ENCODE data around the gene GNG8. TPM values are rescaled to one million over a fixed set of nuclear protein-coding genes. Genes with fewer than 3 reads are reported as not detected.

Gene GNG8
- total RNA-seq, 1 experiment from 2014 or later, result not detected

DNA sequence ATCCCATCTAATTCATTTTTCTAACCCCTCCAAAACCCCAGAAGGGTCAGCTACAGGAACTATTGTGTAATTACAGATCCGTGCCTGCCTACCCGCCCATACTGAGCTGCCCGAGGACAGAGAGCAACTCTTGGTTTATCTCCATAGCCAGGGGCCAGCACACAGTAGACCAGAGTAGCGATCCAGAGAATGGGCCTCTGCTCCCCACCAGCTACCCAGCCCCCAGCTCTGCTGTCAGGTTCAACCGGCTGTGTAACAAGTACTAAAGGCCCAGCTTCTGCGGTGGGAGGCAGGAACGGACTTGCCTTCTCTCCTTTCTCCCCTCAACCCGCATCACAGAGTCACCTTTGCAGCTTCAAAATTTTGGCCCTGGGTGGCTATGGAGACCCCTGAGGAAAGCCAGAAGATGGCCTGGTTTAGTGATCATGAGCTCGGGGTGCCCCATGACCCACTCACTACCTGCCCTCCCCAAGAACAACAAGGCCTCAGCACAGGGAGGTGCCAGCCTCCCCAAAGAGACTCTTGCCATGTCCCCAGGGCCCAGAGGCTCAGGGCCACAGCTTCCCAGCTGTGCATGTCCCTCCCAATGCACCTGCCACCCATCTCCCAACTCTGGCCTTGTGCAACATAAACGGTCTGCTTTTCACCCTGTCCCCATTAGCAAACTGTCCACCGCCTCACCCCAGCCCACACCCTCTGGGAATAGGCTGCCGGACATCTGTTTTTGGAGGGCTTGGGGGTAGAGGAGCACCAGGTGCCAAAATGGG, 29.1 kb downstream of the GNG8 start:
- peaks cover 28 to 53% (median 52%) of the 10 kb centered on the region in 3 experiments; a peak in 6 of 7 replicates for H3K36me3 Mint-ChIP-seq (ENCODE audit: insufficient read depth in 1 of 3, low read depth in 3 of 3)
- no peak overlapping the region for H3K18ac ChIP-seq (ENCODE audit: insufficient read length, low read depth, low read length)
- no peak overlapping the region for H2BK20ac ChIP-seq (ENCODE audit: low read depth, low read length, poor library complexity, severe bottlenecking)
- H2BK5ac ChIP-seq (ENCODE audit: insufficient read length, low read length), result no peak overlapping the region
- H3K4me1 Mint-ChIP-seq, result peaks cover 19 to 31% of the 10 kb centered on the region in 2 experiments
- H3K79me2 ChIP-seq (ENCODE audit: insufficient read depth, low read length), result peaks cover 5% of the 10 kb centered on the region; the same call in 1 of the 2 replicates
- no peak overlapping the region for H3K4me2 ChIP-seq (ENCODE audit: insufficient read depth, insufficient read length, low read length)
- no peak overlapping the region for H2AK5ac ChIP-seq (ENCODE audit: insufficient read length, low read length)
- no peak overlapping the region for H3K4me3 Mint-ChIP-seq
- H3K56ac ChIP-seq (ENCODE audit: insufficient read length, low read depth, low read length), result no peak overlapping the region
- no peaks in the 10 kb centered on the region for H3K9me3 Mint-ChIP-seq
- no peak overlapping the region for H3K9ac ChIP-seq (ENCODE audit: extremely low read depth, insufficient read length, low read length)
- no peaks in the 10 kb centered on the region for H3K9me3 ChIP-seq (ENCODE audit: control insufficient read depth, low read depth, low read length)
- H2BK12ac ChIP-seq (ENCODE audit: insufficient read length, low read depth, low read length), result no peak overlapping the region
- no peaks in the 10 kb centered on the region for H3K4me1 ChIP-seq (ENCODE audit: insufficient read depth, low read length)
- H3K27me3 Mint-ChIP-seq (ENCODE audit: low read depth), result no peaks in the 10 kb centered on the region
- no peak for DNase-seq
- H3K14ac ChIP-seq (ENCODE audit: insufficient read depth, low read length), result no peak overlapping the region
- TF ChIP-seq, protein P1, sequence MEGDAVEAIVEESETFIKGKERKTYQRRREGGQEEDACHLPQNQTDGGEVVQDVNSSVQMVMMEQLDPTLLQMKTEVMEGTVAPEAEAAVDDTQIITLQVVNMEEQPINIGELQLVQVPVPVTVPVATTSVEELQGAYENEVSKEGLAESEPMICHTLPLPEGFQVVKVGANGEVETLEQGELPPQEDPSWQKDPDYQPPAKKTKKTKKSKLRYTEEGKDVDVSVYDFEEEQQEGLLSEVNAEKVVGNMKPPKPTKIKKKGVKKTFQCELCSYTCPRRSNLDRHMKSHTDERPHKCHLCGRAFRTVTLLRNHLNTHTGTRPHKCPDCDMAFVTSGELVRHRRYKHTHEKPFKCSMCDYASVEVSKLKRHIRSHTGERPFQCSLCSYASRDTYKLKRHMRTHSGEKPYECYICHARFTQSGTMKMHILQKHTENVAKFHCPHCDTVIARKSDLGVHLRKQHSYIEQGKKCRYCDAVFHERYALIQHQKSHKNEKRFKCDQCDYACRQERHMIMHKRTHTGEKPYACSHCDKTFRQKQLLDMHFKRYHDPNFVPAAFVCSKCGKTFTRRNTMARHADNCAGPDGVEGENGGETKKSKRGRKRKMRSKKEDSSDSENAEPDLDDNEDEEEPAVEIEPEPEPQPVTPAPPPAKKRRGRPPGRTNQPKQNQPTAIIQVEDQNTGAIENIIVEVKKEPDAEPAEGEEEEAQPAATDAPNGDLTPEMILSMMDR (conservative IDR thresholded peaks at IDR 0.05), result no peak
- H4K91ac ChIP-seq (ENCODE audit: insufficient read length, low read depth, low read length), result no peak overlapping the region
- no peak overlapping the region for H3K27ac ChIP-seq (ENCODE audit: insufficient read length, low read depth, low read length)
- H4K8ac ChIP-seq (replicated peaks; ENCODE audit: insufficient read length, low read depth, low read length), result no peak overlapping the region
- WGBS (ENCODE audit: extremely low coverage, insufficient read length, low lambda C conversion rate), result no CpG with 5 or more reads among the region's 12 CpGs
- H2AFZ ChIP-seq (ENCODE audit: low read length), result no peak overlapping the region
- H2BK120ac ChIP-seq (ENCODE audit: low read depth, low read length, poor library complexity, severe bottlenecking), result no peak overlapping the region
- no peak overlapping the region for H3T11ph ChIP-seq (ENCODE audit: low read length)
- peak overlapping the region in 1 of 3 experiments; percentile 22; a peak in 1 of 7 replicates for H3K27ac Mint-ChIP-seq
- H4K20me1 ChIP-seq (ENCODE audit: control insufficient read depth, insufficient read depth, insufficient read length), result no peaks in the 10 kb centered on the region
- no peak overlapping the region for H4K5ac ChIP-seq (ENCODE audit: insufficient read length, low read depth, low read length)
- H3K23me2 ChIP-seq (ENCODE audit: insufficient read length, low read depth, low read length, poor library complexity, severe bottlenecking), result peaks cover 8% of the 10 kb centered on the region
- no peak overlapping the region for H3K4ac ChIP-seq (ENCODE audit: low read depth, low read length)
- H2BK15ac ChIP-seq (ENCODE audit: low read depth, low read length), result no peak overlapping the region
- H3K23ac ChIP-seq (ENCODE audit: insufficient read length, low read depth, low read length), result no peak overlapping the region
- no peaks in the 10 kb centered on the region for H3K27me3 ChIP-seq (ENCODE audit: insufficient read depth, low read length)
- peaks cover 4% of the 10 kb centered on the region for H3K79me1 ChIP-seq (ENCODE audit: insufficient read depth, low read depth, low read length, poor library complexity, severe bottlenecking)
